ENCODE results near the gene PPP1R16B. TPM values are rescaled to one million over a fixed set of nuclear protein-coding genes. Genes with fewer than 3 reads are reported as not detected.

The PPP1R16B gene
- total and polyA plus RNA-seq, 4 donors, result 2.6 to 15.0 (median 7.1) TPM

- Histone ChIP-seq H3K36me3 (ENCODE audit: control insufficient read depth in 4 of 4, insufficient read depth in 4 of 4, low read length in 4 of 4) (peaks cover 0 to under 1% (median 0%) of the 10 kb centered on the region in 4 donors), H3K27me3 (ENCODE audit: control insufficient read depth in 3 of 3, insufficient read depth in 3 of 3, low read length in 2 of 3) (peaks cover 0 to 17% (median 0%) of the 10 kb centered on the region in 3 donors), H3K27ac (ENCODE audit: low read depth in 1 of 2, low read length in 1 of 2) (no peak overlapping the region), H3K4me1 (ENCODE audit: control insufficient read depth in 5 of 5, insufficient read depth in 5 of 5, low read length in 5 of 5) (peaks cover 0 to 3% (median 0%) of the 10 kb centered on the region in 5 donors), H3K4me3 (no peak overlapping the region), H3K9ac (ENCODE audit: insufficient read depth in 1 of 2, low read length in 2 of 2) (no peak overlapping the region), H3K9me3 (ENCODE audit: control insufficient read depth in 4 of 4, insufficient read depth in 3 of 4, low read length in 3 of 4) (no peaks in the 10 kb centered on the region)
- 67 to 86% methylated on average over 3 of the region's 3 CpGs for WGBS, 2 donors
- no peak for ATAC-seq (ENCODE audit: insufficient read depth, low FRiP score)
- no peak for TF ChIP-seq CTCF (IDR thresholded peaks at IDR 0.05; ENCODE audit: control extremely low read depth, extremely low read depth)
- DNase-seq, result no peak
These were observed 85.0 kb downstream of the PPP1R16B start for GRCh38 chr20:38890497-38890818.

- peaks cover 0 to 24% (median 0%) of the 10 kb centered on the region in 3 donors for H3K27me3 ChIP-seq (ENCODE audit: control insufficient read depth in 3 of 3, insufficient read depth in 3 of 3, low read length in 2 of 3)
- peaks cover 0 to 2% (median 0%) of the 10 kb centered on the region in 4 donors for H3K36me3 ChIP-seq (ENCODE audit: control insufficient read depth in 4 of 4, insufficient read depth in 4 of 4, low read length in 4 of 4)
- H3K9ac ChIP-seq (ENCODE audit: insufficient read depth in 1 of 2, low read length in 2 of 2), result no peak overlapping the region
- H3K9me3 ChIP-seq (ENCODE audit: control insufficient read depth in 4 of 4, insufficient read depth in 3 of 4, low read length in 3 of 4), result no peaks in the 10 kb centered on the region
- ATAC-seq (ENCODE audit: insufficient read depth, low FRiP score) (no peak), DNase-seq (no peak)
- peaks cover 0 to 3% (median 0%) of the 10 kb centered on the region in 5 donors for H3K4me1 ChIP-seq (ENCODE audit: control insufficient read depth in 5 of 5, insufficient read depth in 5 of 5, low read length in 5 of 5)
- WGBS, 2 donors, result 79 to 80% methylated on average over 11 of the region's 11 CpGs
- TF ChIP-seq CTCF (IDR thresholded peaks at IDR 0.05; ENCODE audit: control extremely low read depth, extremely low read depth), result no peak
- H3K4me3 ChIP-seq, result no peak overlapping the region
- no peak overlapping the region for H3K27ac ChIP-seq (ENCODE audit: low read depth in 1 of 2, low read length in 1 of 2)
These were observed 86.8 kb downstream of the PPP1R16B start for GRCh38 chr20:38892091-38892981.

- no peak for TF ChIP-seq CTCF (IDR thresholded peaks at IDR 0.05; ENCODE audit: control extremely low read depth, extremely low read depth)
- no peaks in the 10 kb centered on the region for H3K9me3 ChIP-seq (ENCODE audit: control insufficient read depth in 4 of 4, insufficient read depth in 3 of 4, low read length in 3 of 4)
- H3K9ac ChIP-seq (ENCODE audit: insufficient read depth in 1 of 2, low read length in 2 of 2), result no peak overlapping the region
- ATAC-seq (ENCODE audit: insufficient read depth, low FRiP score) (no peak), DNase-seq (no peak)
- 33 to 57% methylated on average over 6 of the region's 6 CpGs for WGBS, 2 donors
- H3K27ac ChIP-seq (ENCODE audit: low read depth in 1 of 2, low read length in 1 of 2), result no peak overlapping the region
- H3K4me3 ChIP-seq, result no peak overlapping the region
- peaks cover 0 to 24% (median 0%) of the 10 kb centered on the region in 3 donors for H3K27me3 ChIP-seq (ENCODE audit: control insufficient read depth in 3 of 3, insufficient read depth in 3 of 3, low read length in 2 of 3)
- H3K36me3 ChIP-seq (ENCODE audit: control insufficient read depth in 4 of 4, insufficient read depth in 4 of 4, low read length in 4 of 4), result peaks cover 0 to 2% (median 0%) of the 10 kb centered on the region in 4 donors
- peaks cover 0 to 3% (median 0%) of the 10 kb centered on the region in 5 donors for H3K4me1 ChIP-seq (ENCODE audit: control insufficient read depth in 5 of 5, insufficient read depth in 5 of 5, low read length in 5 of 5)
These were observed 87.6 kb downstream of the PPP1R16B start for GRCh38 chr20:38893056-38893564.

Measured in lung (tissue), 12 donors.